GM19452 (cell line): ENCODE data around the gene HDAC4.
A peak's percentile ranks its signal among the peaks of the same experiment; 100 is the strongest.

ENCODE experiments used
- ATAC-seq: cut with Tn5 transposase; IDR thresholded peaks from one replicate; pipeline ENCODE4 v1.9.1; 2021; ENCODE audit not compliant: unreplicated experiment

The HDAC4 gene

DNA sequence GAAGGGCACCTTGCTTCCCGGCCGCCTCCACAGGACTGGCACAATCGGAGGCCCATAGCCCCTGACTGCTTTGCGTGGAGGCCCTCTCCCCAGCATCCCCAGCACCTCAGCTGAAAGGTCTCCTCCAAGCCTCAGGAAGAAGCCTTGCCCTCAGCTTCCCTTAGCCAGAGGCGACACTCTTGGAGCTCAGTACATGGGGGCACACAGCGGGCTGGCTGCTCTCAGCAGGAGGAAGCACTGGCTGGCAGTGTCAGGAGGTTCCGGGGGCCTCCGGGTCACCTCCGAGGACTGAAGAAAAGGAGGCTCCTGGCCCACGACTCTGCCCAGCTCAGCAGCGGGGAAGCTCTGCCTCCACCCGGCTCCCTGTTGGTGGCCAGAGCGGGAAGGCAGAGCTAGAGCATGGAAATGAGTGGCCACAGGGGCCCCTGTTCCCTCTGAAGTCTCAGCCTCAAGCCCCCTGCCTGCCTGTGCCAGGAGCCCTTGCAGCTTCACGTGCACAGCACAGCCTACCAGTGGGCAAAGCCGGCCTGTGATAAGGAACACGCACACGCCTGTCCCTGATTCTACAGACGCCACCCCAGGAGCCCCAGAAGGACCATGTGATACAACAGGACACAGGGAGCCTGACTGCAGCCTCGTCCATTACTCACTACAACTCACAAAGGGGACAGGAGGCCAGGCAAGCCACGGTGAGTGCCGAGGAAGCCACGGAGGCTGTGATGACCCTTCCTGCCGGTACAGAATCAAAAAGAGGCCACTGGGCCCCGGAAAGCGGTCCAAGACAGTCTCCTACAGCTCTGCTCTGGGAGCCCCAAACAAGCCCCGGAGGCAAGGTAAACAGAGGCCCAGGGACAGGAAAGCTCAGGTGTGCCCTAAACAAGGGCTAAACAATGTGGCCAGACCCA is 15.5 kb downstream of the HDAC4 start:
- no peak for ATAC-seq

DNA sequence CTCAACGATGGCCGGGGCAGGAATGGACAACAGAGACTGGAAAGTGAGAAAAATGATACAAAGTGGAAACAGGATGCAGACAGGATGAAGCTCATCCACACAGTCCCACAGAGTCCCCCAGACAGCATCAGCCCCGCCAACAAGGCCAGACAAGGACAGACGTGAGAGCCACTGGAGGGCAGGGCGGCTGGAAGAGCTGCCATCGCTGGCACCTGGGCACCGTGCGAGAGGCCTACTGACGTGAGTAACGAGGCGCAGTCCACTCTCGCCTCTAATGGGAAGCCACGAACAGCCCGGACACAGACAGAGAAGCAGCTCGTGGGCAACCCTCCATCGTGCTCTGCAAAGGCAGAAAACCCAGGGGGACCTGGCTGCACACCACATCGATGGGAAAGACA is 17.1 kb downstream of the HDAC4 start:
- no peak for ATAC-seq

DNA sequence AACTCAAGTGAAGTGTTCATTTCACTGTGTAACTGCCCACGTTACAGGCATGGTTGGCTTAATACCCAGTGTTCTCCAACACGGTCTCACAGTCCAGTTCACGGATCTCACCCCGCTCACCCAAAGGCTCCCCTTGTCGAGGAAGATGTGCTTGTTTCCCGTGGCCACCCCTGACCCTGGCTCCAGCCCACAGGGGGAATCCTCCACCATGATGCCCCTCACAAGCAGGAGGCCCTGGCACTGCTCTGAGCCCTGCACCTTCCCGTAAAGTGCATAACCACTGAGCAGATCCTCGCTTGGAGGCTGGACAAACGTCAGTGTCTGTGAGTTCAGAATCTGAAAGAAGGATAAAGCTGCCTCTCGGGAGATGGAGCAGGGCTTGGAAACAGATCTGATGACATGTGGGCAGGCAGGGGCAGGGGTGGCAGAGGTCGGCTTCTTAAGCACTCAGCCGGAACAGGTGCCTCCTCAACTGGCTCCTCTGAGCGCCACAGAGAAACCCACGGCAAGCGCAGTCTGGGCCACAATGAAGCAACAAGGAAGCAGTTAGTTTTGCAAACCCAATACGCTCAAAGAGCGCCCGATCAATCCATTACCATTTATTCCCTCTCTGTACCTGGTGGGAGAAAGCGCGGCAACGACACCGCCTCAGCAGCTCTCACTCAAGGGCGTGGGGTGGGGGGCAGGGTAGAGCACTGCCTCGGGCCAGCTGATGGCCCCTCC is 17.6 kb downstream of the HDAC4 start:
- no peak for ATAC-seq

DNA sequence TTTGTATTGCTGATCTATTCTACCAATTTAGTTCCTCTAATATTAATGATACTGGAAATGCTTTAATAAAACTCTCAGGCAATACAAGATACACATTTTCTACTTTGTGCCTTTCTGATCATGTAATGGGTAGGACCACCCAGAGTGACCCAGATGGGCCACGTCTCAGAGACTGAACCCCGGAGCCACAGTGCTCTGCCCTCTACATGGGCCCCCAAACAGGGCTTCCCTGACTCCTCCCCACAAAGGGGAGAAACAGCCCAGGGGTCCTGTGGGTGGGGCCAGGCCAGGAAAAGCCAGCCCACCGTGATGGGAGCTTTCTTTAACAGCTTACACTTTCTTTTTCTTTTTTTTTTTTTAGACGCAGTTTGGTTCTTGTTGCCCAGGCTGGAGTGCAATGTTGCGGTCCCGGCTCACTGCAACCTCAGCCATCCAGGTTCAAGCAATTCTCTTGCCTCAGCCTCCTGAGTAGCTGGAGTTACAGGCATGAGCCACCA is 18.4 kb downstream of the HDAC4 start:
- no peak for ATAC-seq

DNA sequence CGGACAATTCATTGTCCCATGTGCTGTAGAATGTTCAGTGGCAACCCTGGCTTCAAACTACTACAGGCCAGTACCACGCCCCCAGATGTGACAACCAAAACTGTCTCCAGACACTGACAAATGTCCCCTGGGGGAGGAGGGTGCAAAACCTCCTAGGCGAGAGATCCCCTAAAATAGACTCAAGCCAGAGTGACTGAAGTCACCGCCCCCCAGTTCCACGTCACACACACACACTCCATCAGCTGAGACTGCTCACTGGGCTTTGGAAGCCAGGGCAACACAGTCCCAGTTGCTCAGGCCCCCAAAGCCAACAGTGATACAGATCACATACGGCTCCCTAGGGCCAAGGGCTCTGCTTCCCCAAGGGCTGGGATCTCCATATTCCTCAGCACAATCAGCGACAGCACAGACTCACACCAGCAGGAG is 19.1 kb downstream of the HDAC4 start:
- peak; percentile 68 for ATAC-seq

DNA sequence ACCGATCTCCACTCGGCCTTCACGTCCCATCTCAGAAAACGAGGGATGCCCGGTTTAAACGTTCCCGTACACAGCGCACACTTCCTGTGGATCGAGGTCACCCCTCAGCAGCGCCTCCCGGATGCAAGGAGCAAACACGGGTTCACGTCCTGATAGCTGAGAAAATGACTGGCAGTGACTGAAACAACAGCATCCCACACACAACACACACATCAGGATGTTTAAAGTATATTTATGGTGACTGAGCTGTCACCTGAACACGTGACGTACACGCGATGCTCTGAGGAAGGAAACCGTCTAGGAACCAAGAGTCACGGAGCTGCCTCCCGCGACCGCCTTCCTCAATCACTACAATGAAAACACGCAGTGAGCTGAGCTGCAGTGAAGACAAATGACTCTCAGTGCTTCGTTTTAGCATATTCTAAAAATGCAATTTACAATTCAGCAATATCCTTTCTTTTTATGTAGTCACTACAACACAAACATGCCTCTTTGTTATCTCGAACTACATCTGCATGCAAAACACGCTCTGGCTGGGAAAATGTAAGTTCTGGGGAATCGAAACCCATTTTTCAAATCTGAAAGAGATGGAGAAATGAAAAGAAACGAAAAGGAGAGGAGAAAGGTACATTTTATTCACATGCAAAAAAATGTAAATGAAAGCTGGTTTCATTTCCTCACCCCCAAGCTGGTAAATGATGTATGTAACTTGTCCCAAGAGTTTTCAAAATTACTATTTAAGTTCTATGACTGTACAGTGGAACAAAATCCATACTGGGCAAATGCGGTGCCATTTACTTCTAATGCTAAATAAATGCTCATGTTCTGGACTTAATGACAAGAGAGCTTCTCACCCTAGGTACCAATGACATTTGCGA is 19.8 kb downstream of the HDAC4 start:
- ATAC-seq = peak; percentile 35

DNA sequence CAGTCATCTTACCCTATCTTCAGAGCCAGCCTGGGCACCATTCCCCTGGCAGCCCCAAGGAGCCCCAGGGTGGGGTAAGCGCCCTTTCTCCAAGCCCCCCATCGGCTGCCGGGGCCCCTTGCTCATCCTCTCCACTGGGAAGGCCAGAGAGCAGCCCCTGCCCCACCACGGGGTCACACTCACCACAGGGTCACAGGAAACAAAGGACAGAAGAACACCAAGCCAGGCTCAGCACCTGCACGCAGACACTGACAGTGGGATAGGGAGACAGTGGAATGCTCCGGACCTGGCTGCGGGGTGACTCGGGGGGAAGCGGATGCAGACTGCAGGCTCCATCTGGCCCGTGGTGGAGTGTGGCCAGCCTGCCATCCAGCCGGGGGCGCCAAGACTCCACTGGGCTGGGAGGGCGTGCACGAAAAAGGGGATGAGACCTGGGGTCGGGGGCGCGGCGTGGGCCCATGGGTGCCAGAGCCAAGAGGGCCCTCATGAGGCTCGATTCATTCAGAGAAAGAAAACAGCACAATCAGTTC is 21.1 kb downstream of the HDAC4 start:
- no peak for ATAC-seq

DNA sequence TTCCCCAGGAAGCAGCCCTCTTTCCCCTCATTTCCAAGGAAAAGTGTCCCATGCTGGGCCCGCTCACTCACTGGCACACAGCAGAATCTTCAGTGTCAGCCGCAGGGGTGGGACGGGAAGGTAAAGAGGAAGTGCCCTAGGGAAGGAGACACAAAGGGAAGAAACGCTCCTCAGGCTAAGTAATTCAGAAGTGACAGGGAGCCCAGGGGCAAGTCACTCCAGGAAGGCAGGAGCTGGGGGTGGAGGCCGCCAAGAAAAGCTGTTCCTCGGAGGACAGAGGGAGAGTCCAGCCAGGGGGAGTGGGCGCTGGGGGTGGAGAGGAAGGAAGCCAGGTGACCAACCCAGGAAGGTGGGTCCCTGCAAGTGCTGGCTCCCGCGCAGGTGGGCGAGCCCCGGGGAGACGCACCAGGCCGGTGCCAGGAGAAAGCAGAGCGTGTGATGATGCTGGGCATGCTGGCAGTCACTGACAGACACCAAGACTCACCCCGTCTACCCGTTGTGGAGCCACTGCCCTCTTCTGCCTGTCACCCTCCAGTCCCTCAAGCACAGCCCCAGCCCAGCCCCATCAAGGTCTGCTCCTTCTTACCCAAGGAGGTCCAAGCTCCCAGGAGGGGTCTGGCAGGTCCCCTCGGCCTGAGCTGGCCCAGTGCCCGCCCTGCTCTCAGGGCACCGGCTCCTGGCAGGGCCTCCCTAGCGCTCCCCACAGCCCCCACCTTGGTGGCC is 21.7 kb downstream of the HDAC4 start:
- no peak for ATAC-seq

DNA sequence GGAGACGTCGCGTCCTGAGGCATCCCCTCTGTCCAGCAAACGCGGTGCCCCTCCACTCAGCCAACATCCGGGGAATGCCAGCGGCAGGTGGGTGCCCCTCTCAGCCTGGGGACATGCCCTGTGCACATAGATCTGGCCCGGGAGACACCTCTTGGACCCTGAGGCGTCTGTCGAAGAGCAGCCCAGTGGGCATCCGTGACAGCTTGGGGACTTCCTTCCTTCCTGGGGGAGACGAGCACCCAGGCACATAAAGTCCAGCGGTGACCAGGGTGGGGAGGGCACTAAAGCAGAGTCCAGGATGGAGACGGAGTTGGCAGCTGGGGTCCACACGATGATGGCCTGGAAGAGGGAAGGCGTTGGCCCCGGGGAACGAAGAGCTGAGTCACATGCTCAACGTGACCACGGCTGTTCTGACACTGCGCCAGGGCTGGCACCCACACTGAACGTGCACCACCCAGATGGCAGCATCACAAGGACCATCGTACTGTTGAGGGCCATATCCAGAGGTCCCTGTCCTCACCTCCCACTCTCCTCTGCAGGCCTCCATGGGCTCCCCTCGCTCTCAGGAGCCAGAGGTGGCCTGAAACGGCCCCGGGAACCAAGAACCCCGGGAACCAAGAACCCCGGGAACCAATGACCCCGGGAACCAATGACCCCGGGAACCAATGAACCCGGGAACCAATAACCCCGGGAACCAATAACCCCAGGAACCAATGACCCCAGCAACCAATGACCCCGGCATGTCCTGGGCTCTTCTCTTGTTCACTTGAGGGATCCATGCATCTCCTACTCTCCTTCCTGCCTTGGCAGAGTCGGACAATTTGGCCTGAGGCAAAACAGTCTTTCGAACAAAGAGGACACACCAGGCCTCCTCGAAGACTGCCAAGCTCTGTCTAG is 22.6 kb downstream of the HDAC4 start:
- ATAC-seq = no peak

DNA sequence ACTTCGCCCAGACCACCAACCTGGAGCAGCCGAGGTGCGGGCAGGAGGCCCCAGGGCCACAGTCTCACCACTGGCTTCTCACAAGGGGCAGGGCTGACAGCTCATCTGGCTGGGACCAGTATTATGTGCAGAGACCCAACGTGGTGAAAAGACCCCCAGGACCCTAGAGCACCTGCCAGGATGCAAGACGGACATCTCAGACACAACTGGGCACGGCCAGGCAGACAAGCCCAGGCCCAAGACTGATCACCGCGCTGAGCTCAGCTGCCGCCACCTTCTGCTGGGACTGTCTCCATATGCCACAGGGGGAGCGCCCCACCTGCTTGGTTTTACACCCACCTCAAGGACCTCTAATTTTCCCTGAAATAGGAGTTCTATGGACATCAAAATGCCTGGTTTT is 23.2 kb downstream of the HDAC4 start:
- no peak for ATAC-seq

DNA sequence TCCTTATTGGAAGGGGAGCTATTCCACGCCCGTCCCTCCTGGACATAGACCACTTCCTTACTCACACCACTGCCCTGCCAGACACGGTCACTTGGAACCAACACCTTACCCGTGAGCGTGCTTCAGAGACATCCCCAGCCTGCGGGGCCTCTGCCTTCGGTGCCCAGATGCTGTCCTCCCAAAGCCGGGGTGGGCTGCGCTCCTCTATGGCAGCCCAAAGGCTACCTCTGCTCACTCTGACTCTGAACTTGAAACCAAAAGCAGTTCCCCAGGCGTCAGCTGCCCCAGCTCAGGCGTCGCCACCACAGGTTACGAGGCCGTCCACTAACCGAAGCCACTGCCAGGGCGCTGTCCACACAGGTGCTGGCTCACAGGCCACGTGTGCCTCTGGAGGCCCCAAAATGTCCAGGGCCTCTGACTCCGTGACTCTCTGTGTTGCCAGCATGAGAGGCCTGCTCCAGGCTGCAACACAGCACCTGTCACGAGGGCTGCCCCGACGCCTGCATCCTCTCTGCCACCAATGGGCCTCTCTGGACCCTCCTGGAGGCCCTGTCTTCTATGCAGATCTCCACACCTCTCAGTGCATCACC is 23.8 kb downstream of the HDAC4 start:
- ATAC-seq = no peak

DNA sequence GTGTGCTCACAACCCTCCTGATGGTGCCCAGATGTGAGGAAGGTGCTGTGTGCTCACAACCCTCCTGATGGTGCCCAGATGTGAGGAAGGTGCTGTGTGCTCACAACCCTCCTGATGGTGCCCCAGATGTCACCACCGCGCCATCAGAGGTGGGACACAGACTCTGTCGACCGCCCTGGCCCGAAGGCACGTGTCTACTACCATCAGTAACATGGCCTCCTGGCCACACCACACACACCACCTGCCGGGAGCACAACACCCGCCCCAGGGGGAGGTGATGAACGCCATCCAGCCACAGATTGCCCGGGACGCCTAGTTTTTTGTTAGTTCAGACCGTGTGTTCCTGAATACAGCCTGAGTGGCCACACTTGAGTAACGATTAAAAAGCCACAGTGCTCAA is 24.5 kb downstream of the HDAC4 start:
- ATAC-seq = no peak

DNA sequence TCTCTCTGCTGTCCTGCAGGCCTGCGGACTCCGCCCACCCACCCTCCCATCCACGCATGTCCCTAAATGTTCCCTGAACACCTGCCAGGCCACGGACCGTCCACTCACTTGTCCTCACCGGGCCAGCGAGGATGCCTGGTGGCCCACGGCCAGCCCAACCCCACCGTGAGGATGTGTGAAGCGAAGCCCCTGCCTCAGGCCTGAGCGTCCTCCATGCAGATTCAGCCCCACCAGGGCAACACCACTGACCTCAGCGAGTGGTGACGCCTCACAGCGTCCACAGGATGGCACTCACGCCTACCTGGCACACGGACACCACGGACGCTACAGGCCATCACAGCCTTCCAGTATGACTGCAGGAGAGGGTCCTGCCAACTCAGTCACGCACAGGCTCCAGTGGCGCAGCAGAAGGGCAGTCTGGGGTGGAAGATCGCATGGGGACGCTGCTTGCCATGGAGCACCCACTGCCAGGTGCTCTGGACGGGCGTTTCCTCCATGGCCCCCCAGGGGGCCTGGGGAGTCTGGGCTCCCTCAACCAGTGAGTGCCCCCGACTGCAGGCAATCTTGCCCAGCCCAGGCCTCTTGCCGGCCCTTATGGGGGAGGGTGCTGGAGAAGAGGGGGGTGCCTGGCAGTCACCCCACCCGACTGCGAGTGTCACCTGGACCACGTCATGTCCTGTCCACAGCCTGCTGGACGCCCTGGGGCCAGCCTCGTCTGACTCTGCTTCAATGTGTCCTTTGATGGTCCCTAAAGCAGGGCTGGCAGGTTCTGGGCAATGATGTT is 25.4 kb downstream of the HDAC4 start:
- ATAC-seq = no peak

DNA sequence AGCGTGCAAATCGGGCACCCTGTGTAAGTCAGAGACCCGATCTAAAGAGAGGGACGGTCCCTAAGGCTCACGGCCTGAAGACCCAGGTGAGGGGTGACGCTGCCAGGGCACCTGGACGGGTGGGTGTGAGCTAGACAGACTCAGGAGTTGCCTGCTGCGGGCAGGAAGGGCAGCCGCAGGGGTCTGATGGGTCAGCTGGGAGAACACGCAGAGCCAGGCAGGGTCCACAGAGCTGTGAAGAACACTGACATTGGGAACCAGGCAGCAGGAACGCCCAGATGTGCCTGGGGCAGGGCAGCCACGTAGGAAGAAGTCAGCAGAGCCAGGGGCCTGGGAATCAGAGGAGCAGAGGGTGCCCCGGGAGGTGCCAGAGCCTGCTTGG is 25.9 kb downstream of the HDAC4 start:
- ATAC-seq = no peak

DNA sequence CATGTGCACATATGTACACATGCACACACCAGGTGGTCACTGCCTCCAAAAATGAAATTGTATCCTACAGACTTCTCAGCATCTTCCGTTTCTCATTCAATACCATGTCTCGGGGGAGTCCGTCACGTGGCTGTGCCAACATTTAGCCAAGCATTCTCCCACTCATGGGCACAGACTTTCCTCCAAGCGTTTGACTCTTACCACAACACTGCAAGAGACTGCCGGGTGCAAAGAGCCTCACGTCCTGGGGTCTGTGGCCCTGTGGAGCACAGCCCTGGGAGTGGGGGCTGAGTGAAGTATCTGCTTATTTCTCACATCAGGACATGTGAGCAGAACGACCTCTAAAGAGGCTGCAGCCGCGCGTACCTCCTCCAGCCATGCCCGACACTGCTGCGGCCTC is 28.0 kb downstream of the HDAC4 start:
- ATAC-seq = no peak

DNA sequence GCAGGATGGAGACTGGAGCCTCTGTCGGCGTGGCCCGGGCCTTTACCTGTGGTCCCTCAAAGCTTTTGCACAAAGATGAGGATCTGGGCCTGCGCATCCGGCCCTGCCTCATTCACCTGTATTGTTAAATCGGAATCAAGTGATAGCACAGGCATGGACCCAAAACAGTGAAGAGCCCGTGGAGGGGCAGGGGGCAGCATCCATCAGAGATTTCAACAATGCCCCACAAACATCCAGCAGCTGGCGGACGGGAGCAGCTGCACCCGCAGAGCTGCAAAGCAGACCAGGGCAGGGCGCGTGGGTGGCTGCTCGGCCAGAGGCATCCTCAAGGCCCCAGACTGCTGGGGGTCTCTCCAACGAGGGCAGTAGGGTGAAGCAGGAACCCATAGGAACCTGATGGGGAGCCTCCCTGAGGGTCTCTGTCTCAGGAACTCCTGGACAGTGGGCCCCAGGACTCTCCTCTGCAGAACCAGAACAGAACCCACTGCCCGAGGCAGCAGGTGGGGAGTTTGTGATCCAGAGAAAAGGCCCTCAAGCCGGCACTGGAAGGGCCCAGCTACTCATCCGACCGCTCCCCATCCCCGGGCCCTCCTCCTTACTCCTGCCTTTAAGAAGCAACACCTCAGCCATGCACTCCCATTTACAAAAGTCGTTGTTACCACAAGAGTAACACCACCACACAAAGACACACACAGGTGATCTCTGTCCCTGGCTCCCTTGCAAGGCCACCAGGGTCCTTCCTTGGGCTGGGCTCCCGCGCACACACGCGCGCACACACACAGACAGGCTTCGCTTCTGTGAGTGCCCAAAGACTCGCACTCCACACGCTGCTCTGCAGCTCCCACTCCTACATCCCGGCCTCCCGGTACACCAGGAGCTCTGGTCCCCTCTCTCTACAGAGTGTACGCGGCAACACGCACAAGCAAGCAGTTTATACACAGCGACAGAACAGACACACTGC is 28.8 kb downstream of the HDAC4 start:
- ATAC-seq = no peak
